Medulla oblongata (tissue), 1 donor: ENCODE data around the gene ATF6.

Source experiments
- DNase-seq: peaks from one replicate; pipeline ENCODE4 v3.0.0-alpha.2; 2015; ENCODE audit errors: extremely low spot score

Gene ATF6

GRCh38 chr1:161936786-161937185, 170.7 kb downstream of the ATF6 start:
- DNase-seq, result no peak

GRCh38 chr1:161940866-161941591, 174.9 kb downstream of the ATF6 start:
- no peak for DNase-seq

GRCh38 chr1:161941726-161942436, 175.8 kb downstream of the ATF6 start:
- DNase-seq, result no peak

- no peak for DNase-seq
Measured at GRCh38 chr1:161943737-161944136, 177.6 kb downstream of the ATF6 start.

- no peak for DNase-seq
Measured at GRCh38 chr1:161944381-161944780, 178.3 kb downstream of the ATF6 start.

- no peak for DNase-seq
Measured at GRCh38 chr1:161945306-161946060, 179.4 kb downstream of the ATF6 start.

GRCh38 chr1:161946071-161946987, 180.2 kb downstream of the ATF6 start:
- DNase-seq, result no peak

GRCh38 chr1:161948435-161948834, 182.3 kb downstream of the ATF6 start:
- no peak for DNase-seq

GRCh38 chr1:161949548-161949947, 183.4 kb downstream of the ATF6 start:
- DNase-seq, result no peak

- no peak for DNase-seq
Measured at GRCh38 chr1:161950377-161950776, 184.3 kb downstream of the ATF6 start.

- DNase-seq, result no peak
Measured at GRCh38 chr1:161951646-161952045, 185.5 kb downstream of the ATF6 start.

GRCh38 chr1:161952607-161953172, 186.6 kb downstream of the ATF6 start:
- DNase-seq, result no peak

GRCh38 chr1:161953256-161953920, 187.3 kb downstream of the ATF6 start:
- DNase-seq, result no peak

- peak; percentile 48 for DNase-seq
Measured at GRCh38 chr1:161954050-161954449, 187.9 kb downstream of the ATF6 start.

- DNase-seq, result no peak
Measured at GRCh38 chr1:161954466-161954865, 188.3 kb downstream of the ATF6 start.

GRCh38 chr1:161955606-161956005, 189.5 kb downstream of the ATF6 start:
- DNase-seq, result no peak

GRCh38 chr1:161956097-161956496, 190.0 kb downstream of the ATF6 start:
- no peak for DNase-seq

GRCh38 chr1:161956930-161957329, 190.8 kb downstream of the ATF6 start:
- no peak for DNase-seq

- DNase-seq, result no peak
Measured at GRCh38 chr1:161958425-161958824, 192.3 kb downstream of the ATF6 start.

- DNase-seq, result peak; percentile 35
Measured at GRCh38 chr1:161962091-161962887, 196.2 kb downstream of the ATF6 start.
